RWPE1 (cell line): ENCODE data around the gene PDSS2.

Experiments used
- CTCF ChIA-PET: fragments of 350-600 bp; sonication (Branson Sonifier 250); formaldehyde crosslinking; extraction: SDS; loops from one replicate; lab custom pipeline; 2021; lab: Yijun Ruan, JAX
- POLR2A ChIA-PET: fragments of 400-600 bp; formaldehyde crosslinking; extraction: SDS; loops from one replicate; lab custom pipeline; 2020; ENCODE audit warnings: antibody characterized with exemption; ENCODE audit not compliant: low non-redundant PET; lab: Yijun Ruan, JAX
- DNase-seq: peaks from one replicate; pipeline ENCODE4 v3.0.0; 2012; ENCODE audit warnings: low spot score
- H3K27ac ChIP-seq: fragments of 450-650 bp; 2 replicates; pipeline ENCODE4 v1.5.1; 2017
- CTCF ChIP-seq: fragments of 450-650 bp; conservative IDR thresholded peaks from 2 replicates; pipeline ENCODE4 v1.5.1; 2017; ENCODE audit warnings: low read depth, mild to moderate bottlenecking

Gene PDSS2

GRCh38 chr6:107161521-107161920, 297.8 kb downstream of the PDSS2 start:
- ChIA-PET CTCF (interaction anchor here (0.7 kb wide), 1 partner anchor 927 kb away, joined by 5 read pairs; no protein-coding TSS in a partner anchor), POLR2A (no interaction called here)
- no peak for DNase-seq
- TF ChIP-seq CTCF: no peak
- H3K27ac ChIP-seq: no peak overlapping the region

GRCh38 chr6:107156617-107157016, 302.7 kb downstream of the PDSS2 start:
- CTCF ChIA-PET: interaction anchor here (0.6 kb wide), 1 partner anchor 754 kb away, joined by 3 read pairs; no protein-coding TSS in a partner anchor
- no peak for TF ChIP-seq CTCF
- POLR2A ChIA-PET: no interaction called here
- no peak for DNase-seq
- no peak overlapping the region for H3K27ac ChIP-seq

- POLR2A ChIA-PET: no interaction called here
- CTCF ChIA-PET: interaction anchor here (0.7 kb wide), 1 partner anchor 89 kb away, joined by 4 read pairs; no protein-coding TSS in a partner anchor
- H3K27ac ChIP-seq: no peak overlapping the region
- no peak for DNase-seq
- no peak for TF ChIP-seq CTCF
These were observed 304.6 kb downstream of the PDSS2 start for GRCh38 chr6:107154801-107155160.

GRCh38 chr6:107154131-107154800, 305.1 kb downstream of the PDSS2 start:
- CTCF ChIA-PET: no interaction called here
- TF ChIP-seq CTCF: no peak
- no peak overlapping the region for H3K27ac ChIP-seq
- POLR2A ChIA-PET: no interaction called here
- DNase-seq: no peak

- ChIA-PET CTCF (no interaction called here), POLR2A (no interaction called here)
- H3K27ac ChIP-seq: no peak overlapping the region
- no peak for TF ChIP-seq CTCF
- no peak for DNase-seq
These were observed 306.5 kb downstream of the PDSS2 start for GRCh38 chr6:107152638-107153430.

- CTCF ChIA-PET: no interaction called here
- DNase-seq: no peak
- TF ChIP-seq CTCF: no peak
- POLR2A ChIA-PET: no interaction called here
- no peak overlapping the region for H3K27ac ChIP-seq
These were observed 314.7 kb downstream of the PDSS2 start for GRCh38 chr6:107144666-107145065.
